ENCODE results near the gene MAP6. TPM values are rescaled to one million over a fixed set of nuclear protein-coding genes. Genes with fewer than 3 reads are reported as not detected.

Gene MAP6
- polyA plus RNA-seq, 1 donor (not counting 4 experiments of a cell fraction or from before 2014, with no cell fraction given), result 1.7 TPM

- Histone ChIP-seq H3K9me1 (ENCODE audit: control insufficient read depth, extremely low read depth, insufficient read depth, low read length) (no peaks in the 10 kb centered on the region), H3K9me3 (ENCODE audit: control insufficient read depth, low read depth, low read length) (no peaks in the 10 kb centered on the region), H3K9ac (ENCODE audit: control insufficient read depth, extremely low read depth, insufficient read depth, low read length) (no peak overlapping the region), H3K4me1 (ENCODE audit: control insufficient read depth, extremely low read depth, insufficient read depth, low read length) (peaks cover 6% of the 10 kb centered on the region), H4K20me1 (ENCODE audit: control insufficient read depth, extremely low read depth, insufficient read depth, low read length) (no peaks in the 10 kb centered on the region), H3K27me3 (ENCODE audit: control insufficient read depth, extremely low read depth, insufficient read depth, low read length) (no peaks in the 10 kb centered on the region), H3K27ac (ENCODE audit: control insufficient read depth, insufficient read depth, low read length) (no peak overlapping the region), H3K4me2 (ENCODE audit: control insufficient read depth, extremely low read depth, insufficient read depth, low read depth, low read length) (no peak overlapping the region), H3K36me3 (ENCODE audit: control insufficient read depth in 2 of 2, extremely low read depth in 1 of 2, insufficient read depth in 2 of 2, low read length in 2 of 2) (no peaks in the 10 kb centered on the region), H2AFZ (ENCODE audit: control insufficient read depth, low read length) (no peak overlapping the region), H3K4me3 (ENCODE audit: control insufficient read depth in 2 of 3, extremely low read depth in 1 of 3, insufficient read depth in 2 of 3, low read depth in 1 of 3, low read length in 3 of 3) (no peak overlapping the region), H3K79me2 (ENCODE audit: control insufficient read depth, insufficient read depth, low read length) (no peaks in the 10 kb centered on the region)
- DNase-seq (ENCODE audit: low read depth, low spot score) (no peak), FAIRE-seq (no peak)
- dilution Hi-C loops (cut with MboI; ENCODE audit: extremely low pct_ligation_motif_present, low sequenced_read_pairs), result no loop called here
- TF ChIP-seq, protein P1, sequence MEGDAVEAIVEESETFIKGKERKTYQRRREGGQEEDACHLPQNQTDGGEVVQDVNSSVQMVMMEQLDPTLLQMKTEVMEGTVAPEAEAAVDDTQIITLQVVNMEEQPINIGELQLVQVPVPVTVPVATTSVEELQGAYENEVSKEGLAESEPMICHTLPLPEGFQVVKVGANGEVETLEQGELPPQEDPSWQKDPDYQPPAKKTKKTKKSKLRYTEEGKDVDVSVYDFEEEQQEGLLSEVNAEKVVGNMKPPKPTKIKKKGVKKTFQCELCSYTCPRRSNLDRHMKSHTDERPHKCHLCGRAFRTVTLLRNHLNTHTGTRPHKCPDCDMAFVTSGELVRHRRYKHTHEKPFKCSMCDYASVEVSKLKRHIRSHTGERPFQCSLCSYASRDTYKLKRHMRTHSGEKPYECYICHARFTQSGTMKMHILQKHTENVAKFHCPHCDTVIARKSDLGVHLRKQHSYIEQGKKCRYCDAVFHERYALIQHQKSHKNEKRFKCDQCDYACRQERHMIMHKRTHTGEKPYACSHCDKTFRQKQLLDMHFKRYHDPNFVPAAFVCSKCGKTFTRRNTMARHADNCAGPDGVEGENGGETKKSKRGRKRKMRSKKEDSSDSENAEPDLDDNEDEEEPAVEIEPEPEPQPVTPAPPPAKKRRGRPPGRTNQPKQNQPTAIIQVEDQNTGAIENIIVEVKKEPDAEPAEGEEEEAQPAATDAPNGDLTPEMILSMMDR (optimal IDR thresholded peaks at IDR 0.05 in 1 of 3, IDR thresholded peaks at IDR 0.05 in 1 of 3, conservative IDR thresholded peaks at IDR 0.05 in 1 of 3; ENCODE audit: extremely low read depth in 1 of 3, insufficient read depth in 2 of 3, low read length in 3 of 3), result no peak
- TF ChIP-seq EZH2 (IDR thresholded peaks at IDR 0.05; ENCODE audit: low read length), result no peak
Observed at GRCh38 chr11:75537740-75538139, 131.1 kb downstream of the MAP6 start.

Small RNA genes within 50 kb of the gene (small RNA-seq; reads per million reads assigned to genes)
- gene AP001922.4 (ENCODE audit: insufficient read length in 3 of 3, low read depth in 3 of 3, low replicate concordance in 1 of 3), result 0 reads per million in 3 experiments

Other genes starting within 250 kb of the MAP6 start
- gene KLHL35, start 235.8 kb downstream of the MAP6 start, polyA plus RNA-seq, result 0.43 to 1.0 TPM (median 0.58 TPM) in 3 replicates
- gene GDPD5, start 143.1 kb downstream of the MAP6 start, polyA plus RNA-seq, result 2.1 to 4.0 TPM (median 3.1 TPM) in 3 replicates
- 131 to 152 TPM (median 136 TPM) in 3 replicates for gene SERPINH1, start 106.8 kb downstream of the MAP6 start, polyA plus RNA-seq
- gene MOGAT2, start 48.8 kb upstream of the MAP6 start, polyA plus RNA-seq, result not detected in 3 replicates
- 1.8 to 6.9 TPM (median 2.4 TPM) in 3 replicates for gene DGAT2, start 99.7 kb upstream of the MAP6 start, polyA plus RNA-seq
- 7.6 to 11.9 TPM (median 10.7 TPM) in 3 replicates for gene UVRAG, start 146.2 kb upstream of the MAP6 start, polyA plus RNA-seq

Data from keratinocyte (primary cell).